CD8-positive, alpha-beta memory T cell (primary cell): ENCODE results near the gene WNT8A. TPM values are rescaled to one million over a fixed set of nuclear protein-coding genes. Genes with fewer than 3 reads are reported as not detected.
"Not testable (repeated sequence)": the region's sequence is repeated elsewhere in the genome, so short reads cannot be mapped to it uniquely, and the experiment has no call there.

Experiments
- CTCF ChIA-PET: fragments of 350-600 bp; sonication (Branson Sonifier 250); formaldehyde crosslinking; loops from one replicate; lab custom pipeline; 2021; ENCODE audit warnings: antibody characterized with exemption; lab: Charles Lee
- POLR2A ChIA-PET: fragments of 350-600 bp; sonication (Branson Sonifier 250); formaldehyde crosslinking; loops from one replicate; lab custom pipeline; 2021; ENCODE audit warnings: antibody characterized with exemption; lab: Charles Lee
- DNase-seq, 5 donors: peaks; one replicate each; pipeline versions ENCODE4 v3.0.0 to v3.0.0-alpha.2; 2020 to 2022; ENCODE audit warnings: mixed read lengths in 1 of 5
- H3K27ac ChIP-seq: one replicate; pipeline ENCODE4 v1.7.0; 2013; ENCODE audit warnings: low read depth, mild to moderate bottlenecking, low read length, moderate library complexity
- H3K27me3 ChIP-seq: 2 replicates; pipeline ENCODE4 v1.7.0; 2013; ENCODE audit warnings: low read length, mild to moderate bottlenecking; ENCODE audit not compliant: insufficient read depth, poor library complexity, severe bottlenecking
- H3K36me3 ChIP-seq: 2 replicates; pipeline ENCODE4 v1.7.0; 2013; ENCODE audit warnings: mild to moderate bottlenecking, low read length, moderate library complexity; ENCODE audit not compliant: insufficient read depth
- H3K4me1 ChIP-seq: 2 replicates; pipeline ENCODE4 v1.7.0; 2013; ENCODE audit warnings: mild to moderate bottlenecking, low read length, moderate library complexity; ENCODE audit not compliant: insufficient read depth
- H3K4me3 ChIP-seq: 2 replicates; pipeline ENCODE4 v1.7.0; 2013; ENCODE audit warnings: mild to moderate bottlenecking, low read length
- H3K9me3 ChIP-seq: 2 replicates; pipeline ENCODE4 v1.7.0; 2013; ENCODE audit warnings: mild to moderate bottlenecking, low read length
- H3K27ac Mint-ChIP-seq, 8 donors: one replicate each; pipeline ENCODE4 v1.8.0; 2020 to 2021; ENCODE audit warnings: mixed read lengths in 8 of 8, mild to moderate bottlenecking in 6 of 8, inconsistent platforms in 3 of 8, moderate library complexity in 3 of 8
- H3K27me3 Mint-ChIP-seq, 2 donors: one replicate each; pipeline ENCODE4 v1.8.0; 2020 to 2021; ENCODE audit warnings: mixed read lengths in 2 of 2, mild to moderate bottlenecking in 1 of 2, moderate library complexity in 1 of 2
- H3K36me3 Mint-ChIP-seq, 3 donors: one replicate each; pipeline ENCODE4 v1.8.0; 2020 to 2021; ENCODE audit warnings: mixed read lengths in 3 of 3, inconsistent platforms in 1 of 3, mild to moderate bottlenecking in 1 of 3
- H3K4me1 Mint-ChIP-seq, 3 donors: one replicate each; pipeline ENCODE4 v1.8.0; 2020 to 2021; ENCODE audit warnings: mixed read lengths in 3 of 3, inconsistent platforms in 1 of 3, mild to moderate bottlenecking in 1 of 3
- H3K4me3 Mint-ChIP-seq, 7 donors: one replicate each; pipeline ENCODE4 v1.8.0; 2020 to 2021; ENCODE audit warnings: mixed read lengths in 7 of 7, mild to moderate bottlenecking in 6 of 7, moderate library complexity in 4 of 7, inconsistent platforms in 2 of 7
- H3K9me3 Mint-ChIP-seq, 5 donors: one replicate each; pipeline ENCODE4 v1.8.0; 2020 to 2022; ENCODE audit warnings: mixed read lengths in 5 of 5, mild to moderate bottlenecking in 3 of 5, moderate library complexity in 2 of 5, inconsistent platforms in 1 of 5
- polyA plus RNA-seq: library from polyadenylated mRNA; unstranded; fragments of 300-500 nt; fragmentation: Illumina TruSeq; gene quantifications from one replicate; pipeline ENCODE4 v1.2.3, GENCODE V29; 2021
- total RNA-seq, 2 experiments: library from RNA; stranded (reverse); gene quantifications; one replicate each; pipeline ENCODE4 v1.2.3, GENCODE V29; 2021

The WNT8A gene
- total and polyA plus RNA-seq, 3 experiments from 2014 or later: not detected

DNA sequence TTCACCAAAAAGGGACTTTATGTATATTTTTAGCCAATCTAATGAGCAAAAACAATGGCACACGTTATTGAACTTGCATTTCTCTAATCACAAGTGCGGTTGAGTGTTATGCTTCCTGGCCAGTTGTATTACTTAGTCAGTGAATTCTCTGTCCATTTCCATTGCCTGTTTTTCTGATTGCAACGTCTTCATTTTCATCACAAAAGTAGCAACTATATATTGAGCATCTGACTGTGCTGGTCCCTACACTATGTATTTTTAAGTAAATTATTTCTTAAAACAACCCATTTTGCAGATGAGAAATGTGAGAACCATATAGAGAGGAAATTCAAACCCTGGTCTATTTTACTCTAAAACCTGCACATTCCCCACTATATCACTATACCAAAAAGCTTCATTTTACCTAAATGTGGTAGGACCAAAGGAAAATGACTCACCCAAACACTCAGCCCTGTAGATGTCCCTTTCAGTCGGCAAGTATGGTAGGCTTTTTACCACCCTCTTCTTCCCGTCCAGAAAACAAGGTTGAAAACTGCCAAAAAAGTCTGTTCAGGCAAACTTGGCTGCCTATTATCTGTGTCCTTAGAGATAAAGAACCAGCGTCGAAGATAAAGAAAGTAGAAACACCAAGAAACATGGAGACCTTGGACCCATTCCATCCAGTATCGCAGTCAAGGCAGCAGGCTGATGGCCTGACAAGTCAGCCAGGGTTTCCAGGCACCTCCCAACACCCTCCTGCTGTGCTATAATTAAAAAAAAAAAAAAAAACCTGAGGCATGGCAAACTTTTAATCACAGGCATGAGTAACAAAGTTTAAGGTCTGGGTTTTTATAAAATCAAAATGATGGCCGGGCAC is 32.2 kb upstream of the WNT8A start:
- Histone ChIP-seq H3K36me3 (no peaks in the 10 kb centered on the region), H3K4me3 (no peak overlapping the region), H3K27ac (no peak overlapping the region), H3K9me3 (no peaks in the 10 kb centered on the region), H3K27me3 (no peaks in the 10 kb centered on the region), H3K4me1 (no peaks in the 10 kb centered on the region)
- no peak overlapping the region for H3K27ac Mint-ChIP-seq
- no peaks in the 10 kb centered on the region for H3K4me1 Mint-ChIP-seq
- CTCF ChIA-PET: no interaction called here
- H3K9me3 Mint-ChIP-seq: no peaks in the 10 kb centered on the region
- DNase-seq: no peak
- POLR2A ChIA-PET: no interaction called here
- no peaks in the 10 kb centered on the region for H3K36me3 Mint-ChIP-seq
- no peak overlapping the region for H3K4me3 Mint-ChIP-seq
- peaks cover 6 to 7% of the 10 kb centered on the region in 2 donors for H3K27me3 Mint-ChIP-seq

DNA sequence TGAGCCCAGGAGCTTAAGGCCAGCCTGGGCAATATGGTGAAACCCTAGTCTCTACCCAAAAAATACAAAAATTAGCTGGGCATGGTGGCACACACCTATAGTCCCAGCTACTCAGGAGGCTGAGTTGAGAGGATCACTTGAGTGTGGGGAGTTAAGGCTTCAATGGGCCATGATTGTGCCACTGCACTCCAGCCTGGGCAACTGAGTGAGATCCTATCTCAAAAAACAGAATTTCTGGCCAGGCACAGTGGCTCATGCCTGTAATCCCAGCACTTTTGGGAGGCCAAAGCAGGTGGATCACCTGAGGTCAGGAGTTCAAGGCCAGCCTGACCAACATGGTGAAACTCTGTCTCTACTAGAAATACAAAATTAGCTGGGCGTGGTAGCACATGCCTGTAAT is 31.1 kb upstream of the WNT8A start:
- H3K27ac Mint-ChIP-seq, H3K27me3 ChIP-seq, H3K9me3 Mint-ChIP-seq, H3K4me1 ChIP-seq, H3K36me3 ChIP-seq, POLR2A ChIA-PET, H3K4me3 ChIP-seq, H3K4me1 Mint-ChIP-seq, H3K36me3 Mint-ChIP-seq, H3K27ac ChIP-seq, CTCF ChIA-PET, H3K9me3 ChIP-seq, DNase-seq, H3K27me3 Mint-ChIP-seq, H3K4me3 Mint-ChIP-seq: not testable (repeated sequence)

DNA sequence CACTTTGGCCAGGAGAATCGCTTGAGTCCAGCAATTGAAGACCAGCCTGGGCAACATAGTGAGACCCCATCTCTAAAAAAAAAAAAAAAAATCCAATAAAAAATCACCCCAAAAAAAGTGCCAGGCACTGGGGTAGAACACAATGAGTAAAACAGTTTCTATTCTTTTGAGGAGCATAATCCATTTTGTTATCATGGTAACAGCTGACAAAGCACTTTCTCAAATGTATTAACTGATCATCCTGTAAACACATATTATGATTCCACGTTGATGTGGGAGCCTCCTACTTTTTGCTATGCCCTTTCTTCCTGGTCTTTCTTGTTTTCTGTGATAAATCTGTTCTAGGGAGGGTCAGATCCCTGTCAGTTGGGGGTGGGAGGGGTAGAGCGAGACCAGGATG is 30.3 kb upstream of the WNT8A start:
- Mint-ChIP-seq H3K27me3 (peaks cover 6 to 10% of the 10 kb centered on the region in 2 donors), H3K36me3 (no peaks in the 10 kb centered on the region), H3K27ac (no peak overlapping the region), H3K4me1 (no peaks in the 10 kb centered on the region), H3K9me3 (no peaks in the 10 kb centered on the region), H3K4me3 (no peak overlapping the region)
- ChIA-PET CTCF (interaction anchor here (0.7 to 1.8 kb wide), 2 partner anchors 14 to 80 kb away, joined by 3 to 4 read pairs; no protein-coding TSS in a partner anchor), POLR2A (no interaction called here)
- Histone ChIP-seq H3K27ac (no peak overlapping the region), H3K36me3 (no peaks in the 10 kb centered on the region), H3K4me3 (no peak overlapping the region), H3K4me1 (no peaks in the 10 kb centered on the region), H3K9me3 (no peaks in the 10 kb centered on the region), H3K27me3 (no peaks in the 10 kb centered on the region)
- no peak for DNase-seq

DNA sequence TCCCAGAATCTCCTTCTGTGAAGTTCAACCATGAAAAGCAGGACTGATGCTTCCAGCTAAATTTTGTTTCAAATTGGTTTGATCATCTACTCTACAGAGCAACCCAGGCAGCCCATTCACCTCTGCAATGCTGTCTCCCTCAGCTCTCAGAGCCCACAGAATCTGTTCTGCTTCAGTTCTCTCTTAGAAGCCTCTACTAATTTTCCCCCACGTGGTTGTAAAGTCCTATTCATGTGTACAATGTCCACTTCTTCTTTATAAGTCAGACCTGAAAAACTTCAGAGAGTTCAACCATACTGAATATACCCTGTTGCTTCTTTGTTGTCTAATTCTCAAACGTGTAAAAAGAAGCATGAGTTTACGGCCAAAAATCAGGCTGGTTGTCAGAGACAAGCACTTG is 29.6 kb upstream of the WNT8A start:
- no peak overlapping the region for H3K27ac ChIP-seq
- Mint-ChIP-seq H3K27ac (no peak overlapping the region), H3K9me3 (no peaks in the 10 kb centered on the region), H3K27me3 (peaks cover 6 to 10% of the 10 kb centered on the region in 2 donors), H3K4me1 (no peaks in the 10 kb centered on the region), H3K36me3 (no peaks in the 10 kb centered on the region), H3K4me3 (no peak overlapping the region)
- H3K9me3 ChIP-seq: no peaks in the 10 kb centered on the region
- H3K27me3 ChIP-seq: no peaks in the 10 kb centered on the region
- H3K4me3 ChIP-seq: no peak overlapping the region
- no peak for DNase-seq
- H3K4me1 ChIP-seq: no peaks in the 10 kb centered on the region
- no peaks in the 10 kb centered on the region for H3K36me3 ChIP-seq
- POLR2A ChIA-PET: no interaction called here
- CTCF ChIA-PET: interaction anchor here (0.7 to 1.8 kb wide), 2 partner anchors 14 to 79 kb away, joined by 3 to 4 read pairs; no protein-coding TSS in a partner anchor

- H3K36me3 ChIP-seq: no peaks in the 10 kb centered on the region
- DNase-seq: no peak
- POLR2A ChIA-PET: no interaction called here
- no peaks in the 10 kb centered on the region for H3K4me1 ChIP-seq
- H3K36me3 Mint-ChIP-seq: no peaks in the 10 kb centered on the region
- no peak overlapping the region for H3K27ac ChIP-seq
- H3K4me3 ChIP-seq: no peak overlapping the region
- H3K9me3 Mint-ChIP-seq: no peaks in the 10 kb centered on the region
- no peaks in the 10 kb centered on the region for H3K27me3 ChIP-seq
- H3K4me3 Mint-ChIP-seq: no peak overlapping the region
- peaks cover 6 to 10% of the 10 kb centered on the region in 2 donors for H3K27me3 Mint-ChIP-seq
- no peaks in the 10 kb centered on the region for H3K4me1 Mint-ChIP-seq
- no peak overlapping the region for H3K27ac Mint-ChIP-seq
- H3K9me3 ChIP-seq: no peaks in the 10 kb centered on the region
- CTCF ChIA-PET: interaction anchor here (1.8 kb wide), 1 partner anchor 78 kb away, joined by 4 read pairs; no protein-coding TSS in a partner anchor
Observed at GRCh38 chr5:138054847-138055558, 28.8 kb upstream of the WNT8A start.

DNA sequence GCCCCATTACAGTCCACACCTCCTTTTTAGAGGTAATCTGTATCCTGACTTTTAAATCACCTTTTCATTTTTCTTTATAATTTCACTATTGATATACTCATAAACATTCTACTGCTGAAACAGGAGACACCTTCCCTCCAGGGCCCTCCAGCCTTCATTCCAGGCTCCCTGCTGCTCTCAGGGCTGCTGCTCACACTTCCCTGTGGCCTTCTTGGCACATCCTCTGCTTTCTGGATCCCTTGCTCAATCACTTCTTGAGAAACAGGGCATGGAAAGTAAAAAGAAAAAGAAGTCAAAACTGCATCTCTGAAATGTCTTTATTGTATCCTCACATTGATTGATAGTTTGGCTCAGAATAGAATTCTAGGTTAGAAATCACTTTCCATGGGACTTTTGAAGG is 19.3 kb upstream of the WNT8A start:
- Histone ChIP-seq H3K4me1 (no peaks in the 10 kb centered on the region), H3K36me3 (no peaks in the 10 kb centered on the region), H3K4me3 (no peak overlapping the region), H3K9me3 (no peaks in the 10 kb centered on the region), H3K27me3 (no peaks in the 10 kb centered on the region), H3K27ac (no peak overlapping the region)
- no peak for DNase-seq
- Mint-ChIP-seq H3K4me3 (no peak overlapping the region), H3K9me3 (no peaks in the 10 kb centered on the region), H3K4me1 (peaks cover 4 to 6% (median 5%) of the 10 kb centered on the region in 3 donors), H3K27me3 (no peaks in the 10 kb centered on the region), H3K27ac (peak overlapping the region in 2 of 8 donors; percentile 22 to 73), H3K36me3 (no peaks in the 10 kb centered on the region)
- POLR2A ChIA-PET: no interaction called here
- CTCF ChIA-PET: interaction anchor here (0.7 to 1.9 kb wide), 5 partner anchors 28 to 435 kb away, joined by 3 to 5 read pairs (median 4); no protein-coding TSS in a partner anchor

DNA sequence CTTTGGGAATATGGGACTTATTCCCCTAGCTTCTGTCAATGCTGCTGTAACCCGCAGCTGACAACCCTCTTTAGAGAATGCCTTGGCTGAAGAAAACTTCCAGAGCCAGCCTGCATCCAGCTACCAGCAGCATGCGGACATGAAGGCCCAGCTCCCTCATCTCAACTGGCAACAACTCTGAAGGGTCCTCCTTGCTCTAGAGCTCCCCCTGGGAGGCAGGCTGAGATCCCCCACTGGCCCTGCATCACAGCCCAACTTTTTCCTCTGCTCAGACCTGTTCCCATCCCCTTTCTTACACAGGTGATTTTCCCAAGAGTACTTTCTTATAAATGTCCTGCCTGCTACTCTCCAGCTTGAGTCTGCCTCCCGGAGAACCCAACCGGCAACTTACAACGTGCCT is 18.7 kb upstream of the WNT8A start:
- Mint-ChIP-seq H3K4me1 (peaks cover 4 to 6% (median 5%) of the 10 kb centered on the region in 3 donors), H3K27ac (peak overlapping the region in 2 of 8 donors; percentile 21 to 73), H3K27me3 (no peaks in the 10 kb centered on the region), H3K4me3 (no peak overlapping the region), H3K9me3 (no peaks in the 10 kb centered on the region), H3K36me3 (no peaks in the 10 kb centered on the region)
- no peak for DNase-seq
- Histone ChIP-seq H3K36me3 (no peaks in the 10 kb centered on the region), H3K4me3 (no peak overlapping the region), H3K4me1 (no peaks in the 10 kb centered on the region), H3K27me3 (no peaks in the 10 kb centered on the region), H3K9me3 (no peaks in the 10 kb centered on the region), H3K27ac (no peak overlapping the region)
- POLR2A ChIA-PET: no interaction called here
- CTCF ChIA-PET: interaction anchor here (0.7 to 1.9 kb wide), 5 partner anchors 29 to 436 kb away, joined by 3 to 5 read pairs (median 4); no protein-coding TSS in a partner anchor

GRCh38 chr5:138067945-138068344 is 15.9 kb upstream of the WNT8A start:
- no peaks in the 10 kb centered on the region for H3K4me1 ChIP-seq
- Mint-ChIP-seq H3K36me3 (no peaks in the 10 kb centered on the region), H3K4me1 (peaks cover 5 to 6% (median 6%) of the 10 kb centered on the region in 3 donors), H3K27ac (no peak overlapping the region), H3K27me3 (no peaks in the 10 kb centered on the region), H3K9me3 (no peaks in the 10 kb centered on the region), H3K4me3 (no peak overlapping the region)
- H3K27me3 ChIP-seq: no peaks in the 10 kb centered on the region
- no peaks in the 10 kb centered on the region for H3K36me3 ChIP-seq
- no peak overlapping the region for H3K27ac ChIP-seq
- H3K9me3 ChIP-seq: no peaks in the 10 kb centered on the region
- ChIA-PET POLR2A (no interaction called here), CTCF (interaction anchor here (0.8 to 3.3 kb wide), 12 partner anchors 7 to 438 kb away, joined by 3 to 34 read pairs (median 6); partner anchors contain the start of gene FAM13B)
- H3K4me3 ChIP-seq: no peak overlapping the region
- DNase-seq: no peak
